PC-3 (cell line): ENCODE data around the gene ATXN2L.

ENCODE experiments used
- CTCF ChIP-seq: fragments of 300-600 bp; sonication (generic); conservative IDR thresholded peaks from 2 replicates; pipeline ENCODE4 v1.5.1; 2017; ENCODE audit warnings: antibody characterized with exemption, low read depth, mild to moderate bottlenecking, low read length
- EZH2 ChIP-seq: fragments of 300-600 bp; sonication (generic); IDR thresholded peaks from one replicate; pipeline ENCODE4 v1.6.1; 2017; ENCODE audit warnings: antibody characterized with exemption, mild to moderate bottlenecking, low read length; ENCODE audit not compliant: unreplicated experiment

- TF ChIP-seq CTCF (no peak), EZH2 (no peak)
These were observed 1.8 kb downstream of the ATXN2L start for GRCh38 chr16:28824717-28824973.
